Mesenchymal stem cell (in vitro differentiated cells and primary cell): ENCODE results near the gene DNAH2.
A peak's percentile ranks its signal among the peaks of the same experiment; 100 is the strongest.

ENCODE experiments used
- DNase-seq: peaks from one replicate; pipeline ENCODE4 v3.0.0-alpha.2; 2013
- H2AFZ ChIP-seq: one replicate; pipeline ENCODE4 v1.6.1; 2013; ENCODE audit warnings: low read depth, mild to moderate bottlenecking, control low read depth, inconsistent platforms, low read length, moderate library complexity
- H2AK5ac ChIP-seq: 2 replicates; pipeline ENCODE4 v1.6.1; 2013; ENCODE audit warnings: low read length, moderate library complexity, mild to moderate bottlenecking, inconsistent platforms; ENCODE audit not compliant: severe bottlenecking
- H2BK120ac ChIP-seq: one replicate; pipeline ENCODE4 v1.6.1; 2013; ENCODE audit warnings: low read depth, mild to moderate bottlenecking, inconsistent platforms, low read length, moderate library complexity
- H2BK12ac ChIP-seq, 2 experiments: one replicate each; pipeline ENCODE4 v1.6.1; 2013; ENCODE audit warnings: inconsistent platforms in 2 of 2, low read length in 2 of 2, mild to moderate bottlenecking in 2 of 2, moderate library complexity in 2 of 2, control low read depth in 1 of 2
- H2BK15ac ChIP-seq: one replicate; pipeline ENCODE4 v1.6.1; 2013; ENCODE audit warnings: mild to moderate bottlenecking, low read depth, inconsistent platforms; ENCODE audit not compliant: poor library complexity, severe bottlenecking
- H2BK5ac ChIP-seq: 2 replicates; pipeline ENCODE4 v1.6.1; 2013; ENCODE audit warnings: low read depth, mild to moderate bottlenecking, low read length, control low read depth, inconsistent platforms; ENCODE audit not compliant: poor library complexity, severe bottlenecking
- H3K14ac ChIP-seq, 2 experiments: one replicate each; pipeline ENCODE4 v1.6.1; 2013; ENCODE audit warnings: inconsistent platforms in 2 of 2, low read length in 2 of 2, control low read depth in 1 of 2, mild to moderate bottlenecking in 1 of 2, moderate library complexity in 1 of 2
- H3K18ac ChIP-seq, 2 experiments: one replicate each; pipeline ENCODE4 v1.6.1; 2013; ENCODE audit warnings: inconsistent platforms in 2 of 2, low read length in 2 of 2, control low read depth in 1 of 2, low read depth in 1 of 2, mild to moderate bottlenecking in 1 of 2
- H3K23ac ChIP-seq, 2 experiments: one replicate each; pipeline ENCODE4 v1.6.1; 2013; ENCODE audit warnings: inconsistent platforms in 2 of 2, low read length in 2 of 2, mild to moderate bottlenecking in 2 of 2, moderate library complexity in 2 of 2, control low read depth in 1 of 2
- H3K27ac ChIP-seq: 2 replicates; pipeline ENCODE4 v1.5.1; 2013; ENCODE audit warnings: mild to moderate bottlenecking, moderate library complexity, low read length, control low read depth, inconsistent platforms; ENCODE audit not compliant: poor library complexity, severe bottlenecking
- H3K27me3 ChIP-seq, 2 experiments: 2 replicates each; pipeline versions ENCODE4 v1.6.1 to v1.7.0; 2013; ENCODE audit warnings: low read length in 2 of 2, mild to moderate bottlenecking in 2 of 2, moderate library complexity in 2 of 2, control low read depth in 1 of 2, inconsistent platforms in 1 of 2; ENCODE audit not compliant: control insufficient read depth in 1 of 2, insufficient read depth in 1 of 2
- H3K36me3 ChIP-seq, 2 experiments: 2 replicates each; pipeline versions ENCODE4 v1.6.1 to v1.7.0; 2013; ENCODE audit warnings: low read length in 2 of 2, control low read depth in 1 of 2, inconsistent platforms in 1 of 2, low read depth in 1 of 2, mild to moderate bottlenecking in 1 of 2; ENCODE audit not compliant: insufficient read depth in 2 of 2, control insufficient read depth in 1 of 2
- H3K4ac ChIP-seq, 2 experiments: one replicate each; pipeline ENCODE4 v1.6.1; 2013; ENCODE audit warnings: inconsistent platforms in 2 of 2, low read length in 2 of 2, mild to moderate bottlenecking in 2 of 2, moderate library complexity in 2 of 2, control low read depth in 1 of 2, low read depth in 1 of 2
- H3K4me1 ChIP-seq: 2 replicates; pipeline ENCODE4 v1.6.1; 2013; ENCODE audit warnings: low read depth, low read length, control low read depth; ENCODE audit not compliant: control insufficient read depth, insufficient read depth
- H3K4me2 ChIP-seq: 2 replicates; pipeline ENCODE4 v1.6.1; 2013; ENCODE audit warnings: low read length, mild to moderate bottlenecking, inconsistent platforms; ENCODE audit not compliant: poor library complexity, severe bottlenecking
- H3K4me3 ChIP-seq, 2 experiments: 2 replicates each; pipeline versions ENCODE4 v1.5.1 to v1.7.0; 2013; ENCODE audit warnings: low read length in 2 of 2, mild to moderate bottlenecking in 2 of 2, control low read depth in 1 of 2, low read depth in 1 of 2; ENCODE audit not compliant: insufficient read depth in 1 of 2
- H3K79me1 ChIP-seq: replicated peaks from 2 replicates; pipeline ENCODE4 v1.6.1; 2013; ENCODE audit warnings: mild to moderate bottlenecking, control low read depth, low read length, inconsistent platforms; ENCODE audit not compliant: poor library complexity, severe bottlenecking
- H3K9ac ChIP-seq: 2 replicates; pipeline ENCODE4 v1.7.0; 2013; ENCODE audit warnings: mild to moderate bottlenecking, low read length, moderate library complexity
- H3K9me3 ChIP-seq: 2 replicates; pipeline ENCODE4 v1.7.0; 2013; ENCODE audit warnings: mild to moderate bottlenecking, low read length; ENCODE audit not compliant: control insufficient read depth
- H4K8ac ChIP-seq: one replicate; pipeline ENCODE4 v1.6.1; 2013; ENCODE audit warnings: inconsistent platforms, mild to moderate bottlenecking, low read length, moderate library complexity
- H4K91ac ChIP-seq: one replicate; pipeline ENCODE4 v1.6.1; 2013; ENCODE audit warnings: mild to moderate bottlenecking, low read length, inconsistent platforms
- WGBS: methylation state at CpG from one replicate; pipeline ENCODE4 v1.1.7; 2013; ENCODE audit warnings: mixed read lengths; 5-methylcytosine and 5-hydroxymethylcytosine counted together

The DNAH2 gene

GRCh38 chr17:7825206-7825990 lies 107.9 kb downstream of the DNAH2 start:
- H3K18ac ChIP-seq = no peak overlapping the region
- no peak overlapping the region for H3K4ac ChIP-seq
- H2BK5ac ChIP-seq = no peak overlapping the region
- H3K4me1 ChIP-seq = no peaks in the 10 kb centered on the region
- H3K4me2 ChIP-seq = no peak overlapping the region
- no peak overlapping the region for H2AFZ ChIP-seq
- H3K14ac ChIP-seq = no peak overlapping the region
- no peak overlapping the region for H3K27ac ChIP-seq
- no peaks in the 10 kb centered on the region for H3K79me1 ChIP-seq
- H3K27me3 ChIP-seq = peaks cover 6 to 36% of the 10 kb centered on the region in 2 experiments
- peak overlapping the region; percentile 33 for H3K9ac ChIP-seq
- 62% methylated on average over 11 of the region's 12 CpGs for WGBS
- H2BK120ac ChIP-seq = no peak overlapping the region
- H2BK15ac ChIP-seq = no peak overlapping the region
- DNase-seq = peak; percentile 24
- H3K23ac ChIP-seq = no peak overlapping the region
- H2BK12ac ChIP-seq = no peak overlapping the region
- no peaks in the 10 kb centered on the region for H3K36me3 ChIP-seq
- H2AK5ac ChIP-seq = no peak overlapping the region
- H4K8ac ChIP-seq = no peak overlapping the region
- no peaks in the 10 kb centered on the region for H3K9me3 ChIP-seq
- H4K91ac ChIP-seq = no peak overlapping the region
- H3K4me3 ChIP-seq = no peak overlapping the region

GRCh38 chr17:7830616-7831015 lies 113.1 kb downstream of the DNAH2 start:
- H3K9me3 ChIP-seq = no peaks in the 10 kb centered on the region
- H2AFZ ChIP-seq = no peak overlapping the region
- H2BK120ac ChIP-seq = no peak overlapping the region
- H3K27me3 ChIP-seq = peaks cover 22 to 27% of the 10 kb centered on the region in 2 experiments
- no peak overlapping the region for H2BK12ac ChIP-seq
- no peak overlapping the region for H2AK5ac ChIP-seq
- H4K91ac ChIP-seq = no peak overlapping the region
- WGBS = 95% methylated on average over 8 of the region's 8 CpGs
- no peak overlapping the region for H2BK5ac ChIP-seq
- H3K4me1 ChIP-seq = peaks cover 14% of the 10 kb centered on the region
- no peak overlapping the region for H3K27ac ChIP-seq
- no peak overlapping the region for H2BK15ac ChIP-seq
- DNase-seq = no peak
- H3K18ac ChIP-seq = no peak overlapping the region
- no peak overlapping the region for H3K4me3 ChIP-seq
- H3K4ac ChIP-seq = no peak overlapping the region
- no peaks in the 10 kb centered on the region for H3K36me3 ChIP-seq
- no peak overlapping the region for H3K4me2 ChIP-seq
- H4K8ac ChIP-seq = no peak overlapping the region
- peaks cover 1% of the 10 kb centered on the region for H3K79me1 ChIP-seq
- H3K9ac ChIP-seq = no peak overlapping the region
- no peak overlapping the region for H3K14ac ChIP-seq
- peak overlapping the region in 1 of 2 experiments; percentile 56 for H3K23ac ChIP-seq

- peaks cover 14% of the 10 kb centered on the region for H3K4me1 ChIP-seq
- H2BK5ac ChIP-seq = no peak overlapping the region
- no peak overlapping the region for H3K4me2 ChIP-seq
- H3K36me3 ChIP-seq = no peaks in the 10 kb centered on the region
- H3K27ac ChIP-seq = no peak overlapping the region
- peak overlapping the region in 1 of 2 experiments; percentile 56 for H2BK12ac ChIP-seq
- no peak overlapping the region for H3K9ac ChIP-seq
- H3K18ac ChIP-seq = no peak overlapping the region
- H2AFZ ChIP-seq = no peak overlapping the region
- no peak overlapping the region for H4K91ac ChIP-seq
- 83% methylated on average over 6 of the region's 7 CpGs for WGBS
- no peak overlapping the region for H2BK120ac ChIP-seq
- H4K8ac ChIP-seq = no peak overlapping the region
- H3K4me3 ChIP-seq = no peak overlapping the region
- no peak overlapping the region for H3K14ac ChIP-seq
- H2BK15ac ChIP-seq = no peak overlapping the region
- H3K27me3 ChIP-seq = peaks cover 22 to 27% of the 10 kb centered on the region in 2 experiments
- no peak for DNase-seq
- no peak overlapping the region for H3K23ac ChIP-seq
- no peak overlapping the region for H3K4ac ChIP-seq
- peaks cover 1% of the 10 kb centered on the region for H3K79me1 ChIP-seq
- no peak overlapping the region for H2AK5ac ChIP-seq
- no peaks in the 10 kb centered on the region for H3K9me3 ChIP-seq
Observed at GRCh38 chr17:7831233-7831632, 113.7 kb downstream of the DNAH2 start.

- 85% methylated on average over 8 of the region's 10 CpGs for WGBS
Observed at GRCh38 chr17:7832431-7832830, 114.9 kb downstream of the DNAH2 start.

More at GRCh38 chr17:7832431-7832830, 114.9 kb downstream of the DNAH2 start:
- Histone ChIP-seq H3K36me3 (no peaks in the 10 kb centered on the region), H2AFZ (no peak overlapping the region), H4K91ac (no peak overlapping the region), H3K18ac (no peak overlapping the region), H3K4ac (no peak overlapping the region), H3K4me3 (no peak overlapping the region), H2BK5ac (no peak overlapping the region), H3K14ac (no peak overlapping the region), H3K4me1 (peaks cover 19% of the 10 kb centered on the region), H3K9me3 (no peaks in the 10 kb centered on the region), H3K79me1 (peaks cover 3% of the 10 kb centered on the region), H2BK15ac (no peak overlapping the region), H3K9ac (no peak overlapping the region), H3K23ac (no peak overlapping the region), H3K4me2 (no peak overlapping the region), H2BK120ac (no peak overlapping the region), H3K27ac (no peak overlapping the region), H4K8ac (no peak overlapping the region), H2AK5ac (no peak overlapping the region), H2BK12ac (no peak overlapping the region), H3K27me3 (peaks cover 22 to 27% of the 10 kb centered on the region in 2 experiments)
- no peak for DNase-seq
